Measurements from ENCODE around the gene LIAS.
A peak's percentile ranks its signal among the peaks of the same experiment; 100 is the strongest.
"Not testable (repeated sequence)": the region's sequence is repeated elsewhere in the genome, so short reads cannot be mapped to it uniquely, and the experiment has no call there.

The LIAS gene

GRCh38 chr4:39497909-39498726 is 39.3 kb downstream of the LIAS start:
- DNase-seq (ENCODE audit: low spot score) = no peak

GRCh38 chr4:39498727-39499020 is 39.8 kb downstream of the LIAS start:
- no peak for DNase-seq (ENCODE audit: low spot score)

GRCh38 chr4:39502019-39502663 is 43.3 kb downstream of the LIAS start:
- DNase-seq (ENCODE audit: low spot score) = no peak

GRCh38 chr4:39502664-39503035 is 43.8 kb downstream of the LIAS start:
- DNase-seq (ENCODE audit: low spot score) = not testable (repeated sequence)

- DNase-seq (ENCODE audit: low spot score) = no peak
Measured at GRCh38 chr4:39504538-39504937, 45.7 kb downstream of the LIAS start.

- no peak for DNase-seq (ENCODE audit: low spot score)
Measured at GRCh38 chr4:39505581-39505980, 46.7 kb downstream of the LIAS start.

GRCh38 chr4:39510348-39510929 is 51.6 kb downstream of the LIAS start:
- DNase-seq (ENCODE audit: low spot score) = no peak

- not testable (repeated sequence) for DNase-seq (ENCODE audit: low spot score)
Measured at GRCh38 chr4:39514266-39514665, 55.4 kb downstream of the LIAS start.

GRCh38 chr4:39514888-39515401 is 56.1 kb downstream of the LIAS start:
- no peak for DNase-seq (ENCODE audit: low spot score)

GRCh38 chr4:39515669-39516401 is 57.0 kb downstream of the LIAS start:
- not testable (repeated sequence) for DNase-seq (ENCODE audit: low spot score)

- no peak for DNase-seq (ENCODE audit: low spot score)
Measured at GRCh38 chr4:39516407-39516966, 57.6 kb downstream of the LIAS start.

GRCh38 chr4:39518484-39518883 is 59.6 kb downstream of the LIAS start:
- no peak for DNase-seq (ENCODE audit: low spot score)

GRCh38 chr4:39521253-39521919 is 62.5 kb downstream of the LIAS start:
- no peak for DNase-seq (ENCODE audit: low spot score)

- no peak for DNase-seq (ENCODE audit: low spot score)
Measured at GRCh38 chr4:39522068-39522467, 63.2 kb downstream of the LIAS start.

- DNase-seq (ENCODE audit: low spot score) = no peak
Measured at GRCh38 chr4:39524161-39524957, 65.5 kb downstream of the LIAS start.

GRCh38 chr4:39525822-39526690 is 67.2 kb downstream of the LIAS start:
- no peak for DNase-seq (ENCODE audit: low spot score)

- DNase-seq (ENCODE audit: low spot score) = no peak
Measured at GRCh38 chr4:39526765-39527295, 68.0 kb downstream of the LIAS start.

- DNase-seq (ENCODE audit: low spot score) = peak; percentile 99
Measured at GRCh38 chr4:39527296-39528060, 68.6 kb downstream of the LIAS start, which contains the start of gene UGDH. Gene UGDH, minus strand, starts transcription at chr4:39527439. Its CDS starts 5,927 bp downstream, at chr4:39521512.

- DNase-seq (ENCODE audit: low spot score) = no peak
Measured at GRCh38 chr4:39528061-39528465, 69.2 kb downstream of the LIAS start.
